ENCODE data around the gene OR10A5.
"Not testable (repeated sequence)": the region's sequence is repeated elsewhere in the genome, so short reads cannot be mapped to it uniquely, and the experiment has no call there.

The OR10A5 gene

DNA sequence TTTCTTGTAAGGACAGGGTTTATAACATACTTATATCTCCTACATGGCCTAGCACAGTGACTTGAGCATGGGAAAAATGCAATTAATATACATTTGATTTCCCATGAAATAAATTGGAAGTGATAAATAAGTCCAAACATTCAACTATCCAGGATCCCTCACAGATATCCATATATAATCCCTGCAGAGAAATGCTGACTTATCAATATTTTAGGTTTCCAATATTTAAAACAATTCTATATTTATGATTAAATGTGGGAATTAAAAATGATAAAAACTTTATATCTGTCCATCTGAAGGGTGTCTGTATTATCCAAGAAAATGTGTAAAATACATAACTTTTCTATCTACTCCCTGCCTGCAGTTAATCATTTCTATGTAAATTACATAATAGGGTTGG is 37.3 kb downstream of the OR10A5 start:
- ChIA-PET CTCF (no interaction called here), POLR2A (no interaction called here)
- no peak for TF ChIP-seq CTCF (IDR thresholded peaks at IDR 0.05; ENCODE audit: control extremely low read depth, extremely low read depth, low read depth, missing control alignments)
- no peak for DNase-seq (ENCODE audit: extremely low spot score)

- CTCF ChIA-PET; POLR2A ChIA-PET; DNase-seq (ENCODE audit: extremely low spot score): not testable (repeated sequence)
Measured at GRCh38 chr11:6887711-6888110, 42.2 kb downstream of the OR10A5 start.

DNA sequence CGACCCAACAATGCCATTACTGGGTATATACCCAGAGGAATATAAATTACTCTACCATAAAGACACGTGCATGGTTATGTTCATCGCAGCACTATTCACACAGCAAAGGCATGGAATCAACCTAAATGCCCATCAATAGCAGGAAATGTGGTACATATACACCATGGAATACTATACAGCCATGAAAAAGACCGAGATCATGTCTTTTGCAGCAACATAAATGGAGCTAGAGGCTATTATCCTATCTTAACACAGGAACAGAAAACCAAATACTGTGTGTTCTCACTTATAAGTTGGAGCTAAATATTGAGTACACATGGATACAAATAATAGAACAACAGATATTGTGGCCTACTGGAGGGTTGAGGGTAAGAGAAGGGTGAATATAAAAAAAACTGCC is 43.3 kb downstream of the OR10A5 start:
- DNase-seq (ENCODE audit: extremely low spot score), result no peak
- ChIA-PET CTCF (interaction anchor here (1.4 to 1.6 kb wide), 2 partner anchors 13 to 76 kb away, joined by 3 to 4 read pairs; no protein-coding TSS in a partner anchor), POLR2A (no interaction called here)
- no peak for TF ChIP-seq CTCF (IDR thresholded peaks at IDR 0.05; ENCODE audit: control extremely low read depth, extremely low read depth, low read depth, missing control alignments)

DNA sequence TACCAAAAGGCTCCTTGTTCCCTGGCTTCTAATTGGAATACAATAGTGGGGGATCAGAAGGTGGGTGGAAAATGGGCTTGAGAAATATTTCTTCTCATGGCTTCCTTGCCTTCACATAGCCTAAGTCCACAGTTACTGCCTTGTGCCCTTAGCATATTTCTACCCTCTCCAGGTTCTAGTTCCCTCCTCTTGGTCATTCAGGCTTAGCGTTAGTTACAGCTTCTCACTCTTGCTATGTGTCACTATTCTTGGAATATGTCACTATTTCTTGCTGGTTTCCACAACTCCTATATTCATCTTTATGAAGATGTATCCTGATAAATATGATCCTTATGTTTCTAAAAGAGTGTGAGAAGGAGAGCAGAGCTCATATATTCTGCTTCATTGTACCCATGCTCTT is 44.4 kb downstream of the OR10A5 start:
- CTCF ChIA-PET, result interaction anchor here (1.1 to 1.6 kb wide), 3 partner anchors 14 to 132 kb away, joined by 3 to 4 read pairs (median 4); no protein-coding TSS in a partner anchor
- no peak for TF ChIP-seq CTCF (IDR thresholded peaks at IDR 0.05; ENCODE audit: control extremely low read depth, extremely low read depth, low read depth, missing control alignments)
- no peak for DNase-seq (ENCODE audit: extremely low spot score)
- POLR2A ChIA-PET, result no interaction called here

DNA sequence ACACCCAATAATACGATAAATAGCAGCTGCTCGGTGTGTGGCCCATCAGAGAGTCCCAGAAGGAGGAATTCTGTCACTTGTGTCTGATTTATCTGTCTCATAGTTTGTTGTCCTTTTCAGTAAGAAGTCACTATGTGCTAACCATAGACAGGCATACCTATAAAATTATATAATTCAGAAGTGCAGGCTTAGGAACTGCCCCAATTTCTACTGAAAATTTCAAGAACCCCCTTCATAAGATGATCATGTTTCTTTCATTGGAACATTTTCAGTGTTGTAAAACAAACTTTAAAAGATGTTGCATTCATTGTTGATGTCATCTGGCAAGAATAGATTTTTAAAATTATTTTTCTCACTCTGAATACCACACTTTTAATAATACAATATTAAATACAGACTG is 46.9 kb downstream of the OR10A5 start, which contains the start of gene OR2D2:
Gene OR2D2, minus strand, starts transcription at position 101 of the 400 bp plus-strand sequence. Its CDS starts 0 bp downstream, at position 101.
- DNase-seq (ENCODE audit: extremely low spot score), result no peak
- POLR2A ChIA-PET, result no interaction called here
- CTCF ChIA-PET, result no interaction called here
- TF ChIP-seq CTCF (IDR thresholded peaks at IDR 0.05; ENCODE audit: control extremely low read depth, extremely low read depth, low read depth, missing control alignments), result no peak

DNA sequence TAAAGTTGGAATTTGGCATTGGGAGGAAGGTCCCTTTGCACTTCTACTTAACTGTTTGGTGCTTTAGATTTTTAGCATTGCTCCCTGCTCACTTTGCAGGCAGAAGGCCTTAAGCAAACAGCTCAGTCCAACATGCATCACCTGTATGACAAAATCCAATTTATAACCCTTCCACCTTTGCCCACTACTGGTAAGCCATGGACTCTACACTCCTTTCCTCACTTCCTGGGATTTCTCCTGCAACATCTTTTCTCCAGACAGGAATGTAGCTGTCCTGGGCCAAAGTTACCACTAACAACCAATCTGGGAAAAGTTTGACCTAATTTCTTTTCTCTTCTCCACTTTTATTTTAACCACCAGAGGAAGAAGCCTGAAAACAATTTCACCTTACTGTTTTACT is 48.6 kb downstream of the OR10A5 start:
- POLR2A ChIA-PET, result no interaction called here
- CTCF ChIA-PET, result no interaction called here
- no peak for DNase-seq (ENCODE audit: extremely low spot score)
- TF ChIP-seq CTCF (IDR thresholded peaks at IDR 0.05; ENCODE audit: control extremely low read depth, extremely low read depth, low read depth, missing control alignments), result no peak

DNA sequence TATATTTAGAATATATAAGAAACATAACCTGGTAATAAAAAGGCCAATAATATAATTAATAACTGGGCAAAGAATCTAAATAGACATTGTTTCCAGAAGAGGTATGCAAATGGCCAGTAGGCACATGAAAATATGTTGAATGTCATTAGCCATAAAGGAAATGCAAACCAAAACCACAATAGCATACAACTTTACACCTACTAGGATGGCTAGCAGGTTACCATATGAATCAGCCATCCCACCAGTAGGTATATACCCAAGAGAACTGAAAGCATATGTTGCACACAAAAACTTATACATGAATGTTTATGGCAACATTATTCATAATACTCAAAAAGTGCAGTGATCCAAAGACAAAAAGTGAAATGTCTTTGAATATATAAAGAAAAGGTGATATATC is 49.5 kb downstream of the OR10A5 start:
- CTCF ChIA-PET, result no interaction called here
- POLR2A ChIA-PET, result no interaction called here
- DNase-seq (ENCODE audit: extremely low spot score), result no peak

More for the DNA sequence above, 49.5 kb downstream of the OR10A5 start:
- TF ChIP-seq CTCF (IDR thresholded peaks at IDR 0.05; ENCODE audit: control extremely low read depth, extremely low read depth, low read depth, missing control alignments), result no peak

Data from GM10248 (cell line).